Measurements from ENCODE around the gene IGF1R. TPM values are rescaled to one million over a fixed set of nuclear protein-coding genes. Genes with fewer than 3 reads are reported as not detected.
A peak's percentile ranks its signal among the peaks of the same experiment; 100 is the strongest.

The IGF1R gene
- total and polyA plus RNA-seq, 3 experiments from 2014 or later: 2.1 to 11.3 (median 10.9) TPM

GRCh38 chr15:98635848-98636247 is 12.5 kb upstream of the IGF1R start:
- no peak overlapping the region for H3K27ac Mint-ChIP-seq
- H3K4me1 Mint-ChIP-seq: peaks cover 3 to 8% (median 3%) of the 10 kb centered on the region in 3 donors
- peaks cover 13% of the 10 kb centered on the region for H3K4me1 ChIP-seq (ENCODE audit: insufficient read depth, low read length)
- H3K27ac ChIP-seq (ENCODE audit: low read depth, low read length): no peak overlapping the region
- POLR2A ChIA-PET: no interaction called here
- H3K27me3 ChIP-seq (ENCODE audit: insufficient read depth, low read length, poor library complexity, severe bottlenecking): no peaks in the 10 kb centered on the region
- peaks cover 6 to 28% of the 10 kb centered on the region in 2 donors for H3K27me3 Mint-ChIP-seq
- CTCF ChIA-PET: interaction anchor here (1.0 kb wide), 1 partner anchor 10 kb away, joined by 3 read pairs; no protein-coding TSS in a partner anchor
- H3K9me3 ChIP-seq (ENCODE audit: low read length): no peaks in the 10 kb centered on the region
- H3K4me3 Mint-ChIP-seq: no peak overlapping the region
- no peaks in the 10 kb centered on the region for H3K36me3 ChIP-seq (ENCODE audit: insufficient read depth, low read length)
- no peak for DNase-seq
- no peaks in the 10 kb centered on the region for H3K36me3 Mint-ChIP-seq
- no peak overlapping the region for H3K4me3 ChIP-seq (ENCODE audit: low read length)
- no peaks in the 10 kb centered on the region for H3K9me3 Mint-ChIP-seq

GRCh38 chr15:98643115-98643514 is 5.2 kb upstream of the IGF1R start:
- no peaks in the 10 kb centered on the region for H3K27me3 ChIP-seq (ENCODE audit: insufficient read depth, low read length, poor library complexity, severe bottlenecking)
- Mint-ChIP-seq H3K9me3 (no peaks in the 10 kb centered on the region), H3K27ac (no peak overlapping the region), H3K36me3 (no peaks in the 10 kb centered on the region), H3K27me3 (peaks cover 11 to 58% of the 10 kb centered on the region in 2 donors), H3K4me3 (peak overlapping the region in 1 of 7 donors; percentile 69), H3K4me1 (peaks cover 5 to 7% (median 5%) of the 10 kb centered on the region in 3 donors)
- no peaks in the 10 kb centered on the region for H3K36me3 ChIP-seq (ENCODE audit: insufficient read depth, low read length)
- H3K9me3 ChIP-seq (ENCODE audit: low read length): no peaks in the 10 kb centered on the region
- H3K27ac ChIP-seq (ENCODE audit: low read depth, low read length): no peak overlapping the region
- DNase-seq: no peak
- ChIA-PET CTCF (no interaction called here), POLR2A (no interaction called here)
- no peaks in the 10 kb centered on the region for H3K4me1 ChIP-seq (ENCODE audit: insufficient read depth, low read length)
- no peak overlapping the region for H3K4me3 ChIP-seq (ENCODE audit: low read length)

GRCh38 chr15:98646546-98647025 is 1.8 kb upstream of the IGF1R start:
- H3K36me3 Mint-ChIP-seq: peaks cover 0 to 4% (median 0%) of the 10 kb centered on the region in 3 donors
- peak overlapping the region in 5 of 8 donors; percentile 40 to 74 (median 51) for H3K27ac Mint-ChIP-seq
- ChIA-PET POLR2A (interaction anchor here (1.8 kb wide), 1 partner anchor 207 kb away, joined by 4 read pairs; no protein-coding TSS in a partner anchor), CTCF (interaction anchor here (0.6 to 2.2 kb wide), 5 partner anchors 11 to 643 kb away, joined by 3 to 6 read pairs (median 3); no protein-coding TSS in a partner anchor)
- peaks cover 0 to 8% (median 2%) of the 10 kb centered on the region in 5 donors for H3K9me3 Mint-ChIP-seq
- Histone ChIP-seq H3K4me3 (ENCODE audit: low read length) (peak overlapping the region; percentile 56), H3K36me3 (ENCODE audit: insufficient read depth, low read length) (no peaks in the 10 kb centered on the region), H3K9me3 (ENCODE audit: low read length) (no peaks in the 10 kb centered on the region), H3K4me1 (ENCODE audit: insufficient read depth, low read length) (no peaks in the 10 kb centered on the region), H3K27me3 (ENCODE audit: insufficient read depth, low read length, poor library complexity, severe bottlenecking) (peaks cover 10% of the 10 kb centered on the region), H3K27ac (ENCODE audit: low read depth, low read length) (no peak overlapping the region)
- no peak for DNase-seq
- H3K4me1 Mint-ChIP-seq: peaks cover 16 to 17% (median 17%) of the 10 kb centered on the region in 3 donors
- H3K27me3 Mint-ChIP-seq: peaks cover 24 to 52% of the 10 kb centered on the region in 2 donors
- peak overlapping the region; percentile 71 to 84 (median 81) for H3K4me3 Mint-ChIP-seq

GRCh38 chr15:98647026-98647773 is 1.1 kb upstream of the IGF1R start:
- ChIA-PET CTCF (interaction anchor here (0.6 to 2.2 kb wide), 3 partner anchors 13 to 643 kb away, joined by 3 to 6 read pairs (median 5); no protein-coding TSS in a partner anchor), POLR2A (interaction anchor here (1.8 kb wide), 1 partner anchor 206 kb away, joined by 4 read pairs; no protein-coding TSS in a partner anchor)
- peaks cover 10% of the 10 kb centered on the region for H3K27me3 ChIP-seq (ENCODE audit: insufficient read depth, low read length, poor library complexity, severe bottlenecking)
- no peaks in the 10 kb centered on the region for H3K36me3 ChIP-seq (ENCODE audit: insufficient read depth, low read length)
- peak in 4 of 5 donors; percentile 45 to 83 (median 59) for DNase-seq
- Mint-ChIP-seq H3K27me3 (peaks cover 30 to 52% of the 10 kb centered on the region in 2 donors), H3K4me3 (peak overlapping the region; percentile 71 to 84 (median 81)), H3K9me3 (peaks cover 0 to 8% (median 6%) of the 10 kb centered on the region in 5 donors), H3K4me1 (peaks cover 20 to 23% (median 20%) of the 10 kb centered on the region in 3 donors), H3K27ac (peak overlapping the region in 5 of 8 donors; percentile 42 to 81 (median 70)), H3K36me3 (peaks cover 0 to 4% (median 0%) of the 10 kb centered on the region in 3 donors)
- H3K27ac ChIP-seq (ENCODE audit: low read depth, low read length): no peak overlapping the region
- H3K4me3 ChIP-seq (ENCODE audit: low read length): peak overlapping the region; percentile 56
- H3K4me1 ChIP-seq (ENCODE audit: insufficient read depth, low read length): no peaks in the 10 kb centered on the region
- no peaks in the 10 kb centered on the region for H3K9me3 ChIP-seq (ENCODE audit: low read length)

- ChIA-PET CTCF (interaction anchor here (1.5 kb wide), 1 partner anchor 202 kb away, joined by 5 read pairs; no protein-coding TSS in a partner anchor), POLR2A (interaction anchor here (0.5 to 1.8 kb wide), 3 partner anchors 40 to 205 kb away, joined by 3 to 5 read pairs (median 4); no protein-coding TSS in a partner anchor)
- H3K4me3 ChIP-seq (ENCODE audit: low read length): peak overlapping the region; percentile 44
- peak overlapping the region; percentile 69 to 86 (median 84) for H3K4me3 Mint-ChIP-seq
- DNase-seq: peak in 3 of 5 donors; percentile 3 to 56 (median 14)
- peaks cover 7% of the 10 kb centered on the region for H3K4me1 ChIP-seq (ENCODE audit: insufficient read depth, low read length)
- no peaks in the 10 kb centered on the region for H3K36me3 ChIP-seq (ENCODE audit: insufficient read depth, low read length)
- H3K27me3 Mint-ChIP-seq: peaks cover 34 to 55% of the 10 kb centered on the region in 2 donors
- H3K27me3 ChIP-seq (ENCODE audit: insufficient read depth, low read length, poor library complexity, severe bottlenecking): peaks cover 10% of the 10 kb centered on the region
- no peaks in the 10 kb centered on the region for H3K9me3 ChIP-seq (ENCODE audit: low read length)
- no peak overlapping the region for H3K27ac ChIP-seq (ENCODE audit: low read depth, low read length)
- peaks cover 0 to 13% (median 8%) of the 10 kb centered on the region in 5 donors for H3K9me3 Mint-ChIP-seq
- peaks cover 24 to 27% (median 27%) of the 10 kb centered on the region in 3 donors for H3K4me1 Mint-ChIP-seq
- H3K36me3 Mint-ChIP-seq: peaks cover 0 to 4% (median 0%) of the 10 kb centered on the region in 3 donors
- H3K27ac Mint-ChIP-seq: peak overlapping the region in 4 of 8 donors; percentile 70 to 90 (median 82)
Observed at GRCh38 chr15:98648654-98649471, 524 bp downstream of the IGF1R start.

- Mint-ChIP-seq H3K9me3 (peaks cover 0 to 13% (median 8%) of the 10 kb centered on the region in 5 donors), H3K27me3 (peaks cover 31 to 54% of the 10 kb centered on the region in 2 donors), H3K4me1 (peaks cover 24 to 27% (median 27%) of the 10 kb centered on the region in 3 donors), H3K36me3 (peaks cover 0 to 4% (median 0%) of the 10 kb centered on the region in 3 donors), H3K4me3 (peak overlapping the region; percentile 78 to 91 (median 88)), H3K27ac (peak overlapping the region in 5 of 8 donors; percentile 80 to 96 (median 90))
- Histone ChIP-seq H3K36me3 (ENCODE audit: insufficient read depth, low read length) (no peaks in the 10 kb centered on the region), H3K4me3 (ENCODE audit: low read length) (peak overlapping the region; percentile 67), H3K4me1 (ENCODE audit: insufficient read depth, low read length) (peaks cover 11% of the 10 kb centered on the region), H3K27me3 (ENCODE audit: insufficient read depth, low read length, poor library complexity, severe bottlenecking) (peaks cover 10% of the 10 kb centered on the region), H3K9me3 (ENCODE audit: low read length) (no peaks in the 10 kb centered on the region), H3K27ac (ENCODE audit: low read depth, low read length) (no peak overlapping the region)
- DNase-seq: peak in 4 of 5 donors; percentile 17 to 65 (median 42)
- ChIA-PET CTCF (interaction anchor here (1.5 kb wide), 1 partner anchor 201 kb away, joined by 5 read pairs; no protein-coding TSS in a partner anchor), POLR2A (interaction anchor here (0.5 to 0.6 kb wide), 2 partner anchors 39 to 77 kb away, joined by 3 to 5 read pairs; no protein-coding TSS in a partner anchor)
Observed at GRCh38 chr15:98649472-98650416, 1.4 kb downstream of the IGF1R start.

All from CD8-positive, alpha-beta memory T cell (primary cell).